ENCODE measurements around the gene ANKAR.
"Not testable (repeated sequence)": the region's sequence is repeated elsewhere in the genome, so short reads cannot be mapped to it uniquely, and the experiment has no call there.

ANKAR gene

GRCh38 chr2:189657867-189658266 is 16.6 kb upstream of the ANKAR start:
- DNase-seq (ENCODE audit: extremely low read depth in 1 of 2, low read depth in 1 of 2): no peak

- DNase-seq (ENCODE audit: extremely low read depth in 1 of 2, low read depth in 1 of 2): no peak
These were observed 15.9 kb upstream of the ANKAR start for GRCh38 chr2:189658306-189659212.

GRCh38 chr2:189659734-189660133 is 14.7 kb upstream of the ANKAR start:
- DNase-seq (ENCODE audit: extremely low read depth in 1 of 2, low read depth in 1 of 2): no peak

GRCh38 chr2:189660803-189661147 is 13.7 kb upstream of the ANKAR start:
- DNase-seq (ENCODE audit: extremely low read depth in 1 of 2, low read depth in 1 of 2): no peak

GRCh38 chr2:189661148-189661956 is 13.1 kb upstream of the ANKAR start, which contains the start of gene ASNSD1:
Gene ASNSD1 (plus strand): TSS chr2:189661459. CDS start chr2:189666133, 4,674 bp downstream.
- peak; percentile 95 to 97 for DNase-seq (ENCODE audit: extremely low read depth in 1 of 2, low read depth in 1 of 2)

- no peak for DNase-seq (ENCODE audit: extremely low read depth in 1 of 2, low read depth in 1 of 2)
These were observed 12.5 kb upstream of the ANKAR start for GRCh38 chr2:189661957-189662321.

- no peak for DNase-seq (ENCODE audit: extremely low read depth in 1 of 2, low read depth in 1 of 2)
These were observed 11.7 kb upstream of the ANKAR start for GRCh38 chr2:189662669-189663226.

GRCh38 chr2:189663319-189663718 is 11.2 kb upstream of the ANKAR start:
- DNase-seq (ENCODE audit: extremely low read depth in 1 of 2, low read depth in 1 of 2): not testable (repeated sequence)

- DNase-seq (ENCODE audit: extremely low read depth in 1 of 2, low read depth in 1 of 2): no peak
These were observed 4.6 kb upstream of the ANKAR start for GRCh38 chr2:189669913-189670312.

GRCh38 chr2:189673661-189674373 is 653 bp upstream of the ANKAR start:
- DNase-seq (ENCODE audit: extremely low read depth in 1 of 2, low read depth in 1 of 2): no peak

- no peak for DNase-seq (ENCODE audit: extremely low read depth in 1 of 2, low read depth in 1 of 2)
These were observed 2.0 kb downstream of the ANKAR start for GRCh38 chr2:189676471-189676870.

- no peak for DNase-seq (ENCODE audit: extremely low read depth in 1 of 2, low read depth in 1 of 2)
These were observed 4.8 kb downstream of the ANKAR start for GRCh38 chr2:189679226-189679625.

GRCh38 chr2:189681203-189681602 is 6.7 kb downstream of the ANKAR start:
- DNase-seq (ENCODE audit: extremely low read depth in 1 of 2, low read depth in 1 of 2): no peak

- no peak for DNase-seq (ENCODE audit: extremely low read depth in 1 of 2, low read depth in 1 of 2)
These were observed 7.4 kb downstream of the ANKAR start for GRCh38 chr2:189681903-189682302.

GRCh38 chr2:189683348-189683747 is 8.9 kb downstream of the ANKAR start:
- no peak for DNase-seq (ENCODE audit: extremely low read depth in 1 of 2, low read depth in 1 of 2)

- DNase-seq (ENCODE audit: extremely low read depth in 1 of 2, low read depth in 1 of 2): no peak
These were observed 10.3 kb downstream of the ANKAR start for GRCh38 chr2:189684811-189685210.

GRCh38 chr2:189685540-189686229 is 11.2 kb downstream of the ANKAR start:
- DNase-seq (ENCODE audit: extremely low read depth in 1 of 2, low read depth in 1 of 2): no peak

GRCh38 chr2:189687796-189688195 is 13.3 kb downstream of the ANKAR start:
- DNase-seq (ENCODE audit: extremely low read depth in 1 of 2, low read depth in 1 of 2): not testable (repeated sequence)

- no peak for DNase-seq (ENCODE audit: extremely low read depth in 1 of 2, low read depth in 1 of 2)
These were observed 21.8 kb downstream of the ANKAR start for GRCh38 chr2:189696223-189696622.
